HepG2 (cell line): Measurements from ENCODE around the gene OR6A2. TPM values are rescaled to one million over a fixed set of nuclear protein-coding genes. Genes with fewer than 3 reads are reported as not detected.

Experiments
- ATAC-seq: fragments of 200-7000 bp; cut with Tn5 transposase; 3 replicates; pipeline ENCODE4 v1.9.1; 2020; ENCODE audit warnings: mild to moderate bottlenecking, moderate library complexity
- BruUV-seq: library from RNA; stranded (reverse); fragments of 400-500 nt; replicated peaks from 2 replicates; lab custom pipeline; 2021; lab: Mats Ljungman, UMichigan
- CTCF ChIA-PET: fragments of 300-600 bp; formaldehyde crosslinking; extraction: SDS; loops from one replicate; lab custom pipeline; 2021; ENCODE audit warnings: low total read pairs, inconsistent platforms, low intra/inter-chr PET ratio; lab: Yijun Ruan, JAX
- POLR2A ChIA-PET: fragments of 350-600 bp; sonication (Branson Sonifier 250); formaldehyde crosslinking; loops from one replicate; lab custom pipeline; 2020; ENCODE audit warnings: antibody characterized with exemption, inconsistent platforms; lab: Yijun Ruan, JAX
- DNase-seq: peaks from one replicate; pipeline ENCODE4 v3.0.0-alpha.2; 2015; ENCODE audit warnings: low spot score
- FAIRE-seq: peaks from 3 replicates; lab custom pipeline; 2011; peaks lifted over from hg19 to GRCh38; lab: Jason Lieb, UNC
- H2AFZ ChIP-seq: one replicate; pipeline ENCODE4 v1.6.1; 2011; ENCODE audit warnings: low read length, inconsistent platforms
- H3K27ac ChIP-seq: fragments of 300-600 bp; 3 replicates; pipeline ENCODE4 v1.8.0; 2011; ENCODE audit warnings: mixed run types, mild to moderate bottlenecking, mixed read lengths, low read length, inconsistent platforms; ENCODE audit not compliant: insufficient read depth; ENCODE audit errors: extremely low read length
- H3K27me3 ChIP-seq, 2 experiments: fragments of 200-600 bp in 1 of 2; 2 replicates in 1 of 2; 3 replicates in 1 of 2; pipeline versions ENCODE4 v1.6.0 to v1.8.0; 2011; ENCODE audit warnings: low read length in 2 of 2, mild to moderate bottlenecking in 2 of 2, moderate library complexity in 2 of 2, inconsistent platforms in 1 of 2; ENCODE audit not compliant: insufficient read depth in 2 of 2, control insufficient read depth in 1 of 2
- H3K36me3 ChIP-seq, 2 experiments: fragments of 200-600 bp in 1 of 2; replicated peaks in 1 of 2; 2 replicates in 1 of 2; 3 replicates in 1 of 2; pipeline versions ENCODE4 v1.5.1 to v1.8.0; 2011; ENCODE audit warnings: low read length in 2 of 2, inconsistent platforms in 1 of 2; ENCODE audit not compliant: insufficient read depth in 2 of 2, control insufficient read depth in 1 of 2
- H3K4me1 ChIP-seq: 2 replicates; pipeline ENCODE4 v1.5.1; 2012; ENCODE audit warnings: low read length, inconsistent platforms; ENCODE audit not compliant: insufficient read depth
- H3K4me2 ChIP-seq: 2 replicates; pipeline ENCODE4 v1.6.0; 2011; ENCODE audit warnings: low read depth, low read length, inconsistent platforms
- H3K4me3 ChIP-seq, 3 experiments: fragments of 200-600 bp in 1 of 3; sonication (generic), shearing (Covaris generic) in 1 of 3; replicated peaks in 1 of 3; 2 replicates each; pipeline ENCODE4 v1.5.1; 2011 to 2016; ENCODE audit warnings: low read length in 3 of 3, inconsistent platforms in 2 of 3, low read depth in 2 of 3, mild to moderate bottlenecking in 2 of 3, control low read depth in 1 of 3, mixed read lengths in 1 of 3; ENCODE audit not compliant: insufficient read depth in 1 of 3
- H3K79me2 ChIP-seq: one replicate; pipeline ENCODE4 v1.6.1; 2011; ENCODE audit warnings: low read length, inconsistent platforms; ENCODE audit not compliant: insufficient read depth
- H3K9ac ChIP-seq: 2 replicates; pipeline ENCODE4 v1.6.0; 2011; ENCODE audit warnings: mild to moderate bottlenecking, low read depth, low read length, inconsistent platforms; ENCODE audit not compliant: insufficient read depth
- H3K9me3 ChIP-seq: 2 replicates; pipeline ENCODE4 v1.5.1; 2012; ENCODE audit warnings: mild to moderate bottlenecking, low read length
- H4K20me1 ChIP-seq: 2 replicates; pipeline ENCODE4 v1.6.0; 2011; ENCODE audit warnings: inconsistent platforms, mild to moderate bottlenecking, low read length, moderate library complexity; ENCODE audit not compliant: insufficient read depth
- BRD4 ChIP-seq: sonication (generic); formaldehyde crosslinking; IDR thresholded peaks from 2 replicates; pipeline ENCODE4 v1.4.0; 2020; ENCODE audit warnings: missing genetic modification reagents
- MIER2 ChIP-seq: IDR thresholded peaks from 2 replicates; pipeline ENCODE4 v1.6.1; 2016; ENCODE audit warnings: missing biosample characterization, missing genetic modification reagents
- NFIB ChIP-seq: sonication (generic); formaldehyde crosslinking; IDR thresholded peaks from 2 replicates; pipeline ENCODE4 v1.9.0; 2021; ENCODE audit warnings: missing genetic modification reagents, mild to moderate bottlenecking, borderline replicate concordance
- PHF8 ChIP-seq: sonication (generic); formaldehyde crosslinking; IDR thresholded peaks from 2 replicates; pipeline ENCODE4 v1.5.0; 2020; ENCODE audit warnings: missing genetic modification reagents
- SOX5 ChIP-seq: IDR thresholded peaks from 2 replicates; pipeline ENCODE4 v1.6.1; 2016; ENCODE audit warnings: borderline replicate concordance
- ZFX ChIP-seq: sonication (generic); formaldehyde crosslinking; IDR thresholded peaks from 2 replicates; pipeline ENCODE4 v1.4.0; 2020; ENCODE audit warnings: mild to moderate bottlenecking, low read depth, missing genetic modification reagents, moderate library complexity
- ZNF17 ChIP-seq: sonication (generic); formaldehyde crosslinking; IDR thresholded peaks from 2 replicates; pipeline ENCODE4 v1.5.0; 2020; ENCODE audit warnings: mild to moderate bottlenecking, missing genetic modification reagents
- ZNF253 ChIP-seq: sonication (generic); formaldehyde crosslinking; IDR thresholded peaks from 2 replicates; pipeline ENCODE4 v1.8.0; 2022; ENCODE audit warnings: mild to moderate bottlenecking, missing genetic modification reagents, borderline replicate concordance
- ZNF580 ChIP-seq: IDR thresholded peaks from 2 replicates; pipeline ENCODE4 v1.6.1; 2016; ENCODE audit warnings: low read depth, borderline replicate concordance
- ZNF629 ChIP-seq: sonication (generic); formaldehyde crosslinking; conservative IDR thresholded peaks from 2 replicates; pipeline ENCODE4 v1.5.0; 2020; ENCODE audit warnings: missing genetic modification reagents
- ZNF768 ChIP-seq: sonication (generic); formaldehyde crosslinking; IDR thresholded peaks from 2 replicates; pipeline ENCODE4 v1.4.0; 2020; ENCODE audit warnings: missing genetic modification reagents
- WGBS: methylation state at CpG from one replicate; pipeline ENCODE4 v1.1.6; 2017; ENCODE audit warnings: low lambda C conversion rate; 5-methylcytosine and 5-hydroxymethylcytosine counted together
- in situ Hi-C: cut with HindIII; loops from 2 replicates; pipeline ENCODE4 v1.10.0; 2017; ENCODE audit warnings: low pct_unique_long_range_greater_than_20kb; ENCODE audit not compliant: extremely low pct_ligation_motif_present
- intact Hi-C: fragments of 100-400 bp; cut with micrococcal nuclease; formaldehyde crosslinking; loops from one replicate; pipeline ENCODE4 v1.10.0; 2022; ENCODE audit not compliant: unreplicated experiment
- polyA plus RNA-seq, 8 experiments: library from polyadenylated mRNA; depleted of rRNA in 3 of 8; stranded (reverse) in 7 of 8; unstranded in 1 of 8; fragments of >200 nt; fragmentation: Illumina TruSeq in 4 of 8; extraction: Trizol in 4 of 8; gene quantifications; 2 replicates each; pipeline versions ENCODE4 v1.2.1 to v1.2.3, GENCODE V29; 2011 to 2016; ENCODE audit warnings: low read depth in 4 of 8, missing spikeins in 1 of 8, mixed read lengths in 1 of 8; ENCODE audit not compliant: insufficient read depth in 1 of 8
- total RNA-seq, 5 experiments: library from RNA; depleted of rRNA; stranded (reverse); fragments of >200 nt; fragmentation: Illumina TruSeq; extraction: Trizol; gene quantifications; 2 replicates each; pipeline ENCODE4 v1.2.3, GENCODE V29; 2016; ENCODE audit warnings: low read depth in 1 of 5
- TF ChIP-seq, protein P1 (sequence below): sonication (generic); formaldehyde crosslinking; IDR thresholded peaks from 2 replicates; pipeline ENCODE4 v1.8.0; 2022; ENCODE audit warnings: mild to moderate bottlenecking, missing genetic modification reagents, borderline replicate concordance

OR6A2 gene
- total and polyA plus RNA-seq, 2 of the 13 experiments (the other 11 are each of a cell fraction or from before 2014, with no cell fraction given), result not detected

DNA sequence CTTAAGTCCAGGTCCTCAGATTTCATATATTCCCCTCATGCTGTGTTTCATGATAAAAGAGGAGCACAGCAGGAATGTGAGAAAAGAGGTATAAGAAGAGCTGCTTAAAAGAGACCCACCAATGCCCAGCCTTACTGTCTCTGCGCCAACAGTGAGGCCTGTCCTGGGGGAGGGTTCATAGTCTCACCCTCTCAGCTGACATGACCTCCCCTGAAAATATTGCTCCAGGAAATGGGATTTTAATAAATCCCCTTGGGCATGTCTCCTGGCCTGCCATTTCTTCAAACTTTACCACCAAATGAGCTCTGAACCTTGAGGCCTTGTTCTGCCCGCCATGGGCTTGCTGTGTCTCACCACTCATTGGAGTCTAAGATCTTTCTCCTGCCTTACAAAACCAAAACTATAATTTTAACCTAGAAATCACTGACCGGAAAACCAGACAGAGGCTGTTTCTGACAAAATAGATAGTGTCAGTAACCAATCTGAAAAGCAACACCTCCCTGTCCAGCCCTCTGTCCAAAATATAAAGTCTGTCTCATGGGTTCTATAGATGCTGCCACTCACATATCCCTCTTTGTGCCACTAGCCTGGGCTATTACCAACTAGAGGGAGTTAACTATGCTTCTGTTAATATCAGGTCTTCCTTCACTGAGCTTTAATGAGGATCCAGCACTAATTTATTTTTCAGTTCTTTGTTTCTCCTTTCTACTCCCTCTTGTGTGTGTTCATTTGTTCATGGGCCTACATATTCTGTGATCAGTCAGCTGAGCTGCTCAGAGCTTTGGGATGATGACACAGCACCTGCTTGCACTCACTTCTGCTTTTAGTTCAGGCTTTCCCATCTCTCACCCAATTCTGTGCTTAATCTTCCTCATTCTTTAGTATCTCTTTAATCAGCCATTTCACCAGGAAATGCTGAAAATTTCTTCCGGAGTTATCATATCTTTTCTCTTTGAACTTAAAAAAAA, 27.3 kb downstream of the OR6A2 start, which contains the start of gene OR2AG2:
OR2AG2 (minus strand) TSS at position 51 of the 968 bp plus-strand sequence. CDS start 3,019 bp downstream, outside the sequence.
- no peak for ATAC-seq
- intact Hi-C loops (no loop called here), in situ Hi-C loops (no loop called here)
- 45% methylated on average over 4 of the region's 4 CpGs for WGBS
- ChIA-PET POLR2A (no interaction called here), CTCF (no interaction called here)
- no peaks in the 10 kb centered on the region for H3K36me3 ChIP-seq
- no peaks in the 10 kb centered on the region for H3K79me2 ChIP-seq
- BruUV-seq, result no TSS peak
- no peaks in the 10 kb centered on the region for H3K4me1 ChIP-seq
- TF ChIP-seq, protein P1, sequence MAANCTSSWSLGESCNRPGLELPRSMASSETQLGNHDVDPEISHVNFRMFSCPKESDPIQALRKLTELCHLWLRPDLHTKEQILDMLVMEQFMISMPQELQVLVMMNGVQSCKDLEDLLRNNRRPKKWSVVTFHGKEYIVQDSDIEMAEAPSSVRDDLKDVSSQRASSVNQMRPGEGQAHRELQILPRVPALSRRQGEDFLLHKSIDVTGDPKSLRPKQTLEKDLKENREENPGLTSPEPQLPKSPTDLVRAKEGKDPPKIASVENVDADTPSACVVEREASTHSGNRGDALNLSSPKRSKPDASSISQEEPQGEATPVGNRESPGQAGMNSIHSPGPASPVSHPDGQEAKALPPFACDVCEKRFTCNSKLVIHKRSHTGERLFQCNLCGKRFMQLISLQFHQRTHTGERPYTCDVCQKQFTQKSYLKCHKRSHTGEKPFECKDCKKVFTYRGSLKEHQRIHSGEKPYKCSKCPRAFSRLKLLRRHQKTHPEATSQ (CRISPR knock-in tag), result no peak
- TF ChIP-seq ZNF768 (CRISPR knock-in tag) (no peak), SOX5 (no peak), ZFX (no peak), ZNF253 (CRISPR knock-in tag) (no peak), ZNF580 (CRISPR knock-in tag) (no peak), PHF8 (CRISPR knock-in tag) (no peak), NFIB (CRISPR knock-in tag) (no peak), BRD4 (CRISPR knock-in tag) (no peak), ZNF629 (CRISPR knock-in tag) (no peak), MIER2 (CRISPR knock-in tag) (no peak), ZNF17 (CRISPR knock-in tag) (no peak)
- TF ChIP-seq, all 625 proteins: peak for 0
- Histone ChIP-seq H3K27me3 (peaks cover 0 to 5% of the 10 kb centered on the region in 2 experiments; a peak in 2 of 5 replicates), H3K27ac (no peak within 1 kb of the TSS), H3K9ac (no peak within 1 kb of the TSS), H2AFZ (no peak within 1 kb of the TSS), H3K4me2 (no peak within 1 kb of the TSS), H3K4me3 (no peak within 1 kb of the TSS), H3K9me3 (no peaks in the 10 kb centered on the region), H4K20me1 (no peaks in the 10 kb centered on the region)
- DNase-seq (no peak), FAIRE-seq (no peak)
